H1 (cell line): ENCODE results near the gene BEST1. TPM values are rescaled to one million over a fixed set of nuclear protein-coding genes. Genes with fewer than 3 reads are reported as not detected.

Experiments used
- CHD7 ChIP-seq: fragments of 300-600 bp; sonication (generic); IDR thresholded peaks from 2 replicates; pipeline ENCODE4 v1.7.1; 2012; ENCODE audit warnings: low read length, moderate library complexity, mild to moderate bottlenecking, inconsistent platforms; ENCODE audit not compliant: insufficient replicate concordance
- RNF2 ChIP-seq: fragments of 200-900, 300-1000 bp; sonication (generic); IDR thresholded peaks from 2 replicates; pipeline ENCODE4 v1.7.1; 2016; ENCODE audit warnings: borderline replicate concordance, low read depth, mild to moderate bottlenecking, antibody characterized with exemption, low read length; ENCODE audit not compliant: poor library complexity, severe bottlenecking; ENCODE audit errors: missing control alignments
- TCF12 ChIP-seq: IDR thresholded peaks from 2 replicates; pipeline ENCODE4 v1.6.1; 2011; ENCODE audit warnings: low read depth, mild to moderate bottlenecking, low read length
- polyA plus RNA-seq, 7 experiments: library from polyadenylated mRNA; depleted of rRNA in 3 of 7; stranded (reverse) in 5 of 7; unstranded in 2 of 7; fragments of >200 nt in 5 of 7; fragments of 200-250 nt in 2 of 7; gene quantifications; 1 replicate in 5 of 7; 2 replicates in 1 of 7; 4 replicates in 1 of 7; pipeline versions ENCODE4 v1.2.1 to v1.2.3, GENCODE V29; 2011 to 2013; ENCODE audit warnings: missing spikeins in 2 of 7, mixed read lengths in 2 of 7
- total RNA-seq: library from RNA; stranded (reverse); fragmentation: NEBNext Ultra II Directional; extraction: Animal tissue kit (Norgen Biotek cat#: 25700); gene quantifications from 2 replicates; pipeline ENCODE4 v1.2.1, GENCODE V29; 2021
- TF ChIP-seq, protein P1 (sequence below): IDR thresholded peaks from 2 replicates; pipeline ENCODE4 v1.6.1; 2012; ENCODE audit warnings: inconsistent platforms
- TF ChIP-seq, protein P2 (sequence below): IDR thresholded peaks from 2 replicates; pipeline ENCODE4 v1.6.1; 2012; ENCODE audit warnings: inconsistent platforms

BEST1 gene
- total and polyA plus RNA-seq, 2 of the 8 experiments (the other 6 are each of a cell fraction or from before 2014, with no cell fraction given): 0.22 to 0.62 TPM

DNA sequence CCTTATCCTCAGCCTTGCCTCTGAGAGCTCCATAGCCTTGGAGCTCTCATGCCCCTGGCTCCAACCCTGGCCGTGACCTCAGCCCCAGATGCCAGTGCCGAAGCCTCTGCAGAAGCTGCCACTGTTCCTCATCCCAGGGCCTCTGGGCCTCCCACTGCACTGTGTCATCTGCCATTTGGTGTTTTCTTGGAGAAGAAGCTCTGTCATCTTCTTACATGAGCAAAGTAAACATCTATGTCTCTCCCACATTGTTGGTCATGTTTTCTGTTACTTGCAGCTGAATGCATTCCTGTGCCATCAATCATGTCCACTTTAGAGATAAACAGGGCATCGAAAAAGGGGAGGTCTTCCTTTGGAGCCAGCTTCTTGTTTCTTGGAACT is 62.3 kb downstream of the BEST1 start (continued):
- TF ChIP-seq CHD7 (no peak), RNF2 (no peak), TCF12 (no peak)
- TF ChIP-seq, protein P1, sequence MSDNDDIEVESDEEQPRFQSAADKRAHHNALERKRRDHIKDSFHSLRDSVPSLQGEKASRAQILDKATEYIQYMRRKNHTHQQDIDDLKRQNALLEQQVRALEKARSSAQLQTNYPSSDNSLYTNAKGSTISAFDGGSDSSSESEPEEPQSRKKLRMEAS: no peak
- TF ChIP-seq, protein P2, sequence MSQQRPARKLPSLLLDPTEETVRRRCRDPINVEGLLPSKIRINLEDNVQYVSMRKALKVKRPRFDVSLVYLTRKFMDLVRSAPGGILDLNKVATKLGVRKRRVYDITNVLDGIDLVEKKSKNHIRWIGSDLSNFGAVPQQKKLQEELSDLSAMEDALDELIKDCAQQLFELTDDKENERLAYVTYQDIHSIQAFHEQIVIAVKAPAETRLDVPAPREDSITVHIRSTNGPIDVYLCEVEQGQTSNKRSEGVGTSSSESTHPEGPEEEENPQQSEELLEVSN: no peak
